Glomerular endothelial cell (primary cell): ENCODE measurements around the gene LRRFIP2. TPM values are rescaled to one million over a fixed set of nuclear protein-coding genes. Genes with fewer than 3 reads are reported as not detected.
"Not testable (repeated sequence)": the region's sequence is repeated elsewhere in the genome, so short reads cannot be mapped to it uniquely, and the experiment has no call there.

Experiments
- DNase-seq: peaks from one replicate; pipeline ENCODE4 v3.0.0-alpha.2; 2011; ENCODE audit warnings: low read depth, low spot score; ENCODE audit errors: extremely low read depth
- total RNA-seq: library from RNA; depleted of rRNA; stranded (reverse); fragments of >200 nt; gene quantifications from 2 replicates; pipeline ENCODE4 v1.2.3, GENCODE V29; 2015

Gene LRRFIP2
- total RNA-seq, 1 donor from 2014 or later: 57.9 TPM

- DNase-seq: no peak
These were observed 100.2 kb downstream of the LRRFIP2 start for GRCh38 chr3:37074178-37074577.

DNA sequence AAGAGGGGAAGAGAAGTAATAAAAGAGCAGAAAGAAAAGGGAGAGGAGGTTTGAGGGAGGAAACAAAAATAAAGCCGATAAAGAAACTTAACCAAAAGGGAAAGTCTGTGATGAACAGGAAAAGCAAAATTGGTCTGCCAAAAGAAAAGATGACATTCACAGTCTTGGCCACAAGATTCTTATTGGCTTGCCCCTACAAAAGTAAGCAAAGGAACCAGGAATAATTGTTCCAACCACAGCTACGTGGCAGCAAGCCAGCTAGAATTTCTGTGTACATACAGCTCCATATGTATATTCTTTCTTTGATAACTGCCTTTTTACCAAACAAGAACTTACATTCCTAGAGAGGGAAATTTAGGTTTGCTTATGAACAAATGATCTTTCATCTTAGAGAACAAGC, 101.5 kb downstream of the LRRFIP2 start:
- peak; percentile 42 for DNase-seq

DNA sequence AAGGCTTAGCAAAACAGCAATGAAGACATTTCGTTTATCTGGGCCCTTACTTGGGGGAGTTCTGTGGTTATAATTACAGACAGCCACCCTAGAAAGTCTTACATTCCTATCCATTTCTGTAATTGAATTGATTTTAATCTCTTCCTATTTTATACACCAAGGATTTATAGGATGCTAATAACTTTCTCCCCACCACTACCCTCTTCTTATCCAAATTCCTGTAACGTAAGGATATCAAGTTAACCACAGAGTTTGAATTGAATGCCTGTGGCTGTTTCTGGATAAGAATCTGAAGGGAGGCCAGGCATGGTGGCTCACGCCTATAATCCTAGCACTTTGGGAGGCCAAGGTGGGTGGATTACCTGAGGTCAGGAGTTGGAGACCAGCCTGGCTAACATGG, 102.5 kb downstream of the LRRFIP2 start:
- DNase-seq: no peak

DNA sequence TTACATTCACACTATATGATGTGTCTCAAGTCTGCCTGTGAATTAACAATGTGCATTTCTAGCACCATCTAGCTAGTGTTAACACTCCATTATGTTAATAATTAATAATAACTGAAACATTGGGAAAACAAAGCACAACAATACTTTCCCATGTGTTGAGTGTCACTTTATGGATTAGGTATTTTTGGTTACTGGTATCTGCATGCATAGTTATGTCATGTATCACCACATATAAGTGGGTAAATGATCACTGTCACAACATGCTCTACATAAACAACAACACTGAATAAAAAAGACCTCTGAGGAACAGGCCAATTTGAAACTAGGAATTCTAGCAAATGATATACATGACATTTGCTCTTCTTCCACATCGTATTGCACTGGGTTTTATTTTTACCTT, 106.4 kb downstream of the LRRFIP2 start:
- no peak for DNase-seq

GRCh38 chr3:37067577-37067976, 106.8 kb downstream of the LRRFIP2 start:
- DNase-seq: no peak

DNA sequence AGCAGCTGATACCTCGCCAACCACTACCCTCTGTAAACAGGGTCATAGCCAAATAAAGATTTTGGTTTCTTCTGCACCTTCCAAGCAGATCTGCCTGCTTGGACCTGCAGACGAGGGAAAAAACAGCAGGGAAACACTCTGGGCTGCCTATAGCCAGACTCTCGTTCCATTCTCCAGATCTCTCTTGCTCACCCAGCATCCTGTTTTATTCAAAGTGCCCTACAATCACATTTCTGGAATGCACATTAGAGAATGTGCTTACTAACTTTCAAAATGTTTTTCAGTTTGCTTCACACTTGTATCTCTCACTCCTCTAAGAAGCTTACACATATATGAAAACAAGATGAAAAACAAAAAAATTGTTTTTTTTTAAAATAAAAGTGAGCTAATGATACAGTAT, 109.6 kb downstream of the LRRFIP2 start:
- no peak for DNase-seq

GRCh38 chr3:37058117-37058516, 116.3 kb downstream of the LRRFIP2 start:
- no peak for DNase-seq

DNA sequence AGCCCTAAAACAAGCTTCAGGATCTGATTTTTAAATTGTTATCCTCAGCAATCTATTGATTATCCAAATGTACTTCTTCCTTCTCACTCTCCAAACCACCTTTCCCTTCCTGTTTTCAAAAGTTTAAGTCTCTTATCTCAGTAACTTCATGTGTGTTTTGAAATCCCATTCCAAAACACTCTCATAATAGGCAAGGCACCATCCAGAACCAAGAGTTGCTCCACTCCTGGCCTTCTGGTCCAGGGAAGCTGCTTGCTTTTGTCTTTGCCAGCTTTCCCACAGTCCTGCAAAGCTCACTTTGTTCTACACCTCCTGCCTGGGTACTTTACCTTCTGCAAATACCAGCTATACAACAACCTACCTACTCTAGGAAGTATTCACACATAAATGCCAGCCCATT, 117.6 kb downstream of the LRRFIP2 start:
- DNase-seq: no peak

- not testable (repeated sequence) for DNase-seq
These were observed 119.3 kb downstream of the LRRFIP2 start for GRCh38 chr3:37055077-37055476.

DNA sequence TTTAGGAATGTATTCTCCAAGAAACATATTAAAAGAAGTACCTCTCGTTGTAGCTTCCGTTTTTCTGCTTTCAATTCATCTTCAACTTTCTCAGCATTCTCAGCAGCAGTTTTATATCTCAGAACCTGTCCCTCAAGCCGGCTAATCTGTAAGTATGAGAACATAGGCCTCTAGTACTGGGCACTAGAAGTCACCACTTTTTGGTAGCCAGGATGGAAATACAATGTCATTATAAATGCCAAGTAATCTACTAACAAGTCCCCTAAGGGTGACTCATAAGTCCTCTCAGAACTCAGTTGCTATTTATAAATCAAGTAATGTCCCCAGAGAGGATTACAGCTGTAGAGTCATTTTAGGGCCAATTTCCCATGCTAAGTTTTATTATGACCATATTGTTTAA, 120.0 kb downstream of the LRRFIP2 start:
- DNase-seq: no peak

- no peak for DNase-seq
These were observed 120.6 kb downstream of the LRRFIP2 start for GRCh38 chr3:37053753-37054152.

DNA sequence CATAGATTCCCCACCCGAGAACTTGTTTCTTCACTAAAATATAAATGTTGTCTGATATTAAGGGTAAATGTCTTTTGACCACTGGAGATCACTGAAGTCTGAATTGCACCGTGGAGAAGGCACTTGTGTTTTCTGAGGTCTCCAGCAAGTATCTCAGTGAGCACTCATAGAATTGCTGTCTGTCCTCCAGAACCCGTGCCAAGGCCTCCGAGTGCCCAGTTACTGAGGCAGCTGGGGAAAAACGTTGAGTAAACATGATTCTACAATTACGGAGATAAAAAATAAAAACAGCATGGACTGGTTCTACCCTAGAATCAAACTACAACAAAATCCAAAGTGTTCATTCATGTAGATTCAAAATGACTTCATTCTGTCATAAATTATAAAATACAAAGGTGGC, 121.0 kb downstream of the LRRFIP2 start:
- no peak for DNase-seq

DNA sequence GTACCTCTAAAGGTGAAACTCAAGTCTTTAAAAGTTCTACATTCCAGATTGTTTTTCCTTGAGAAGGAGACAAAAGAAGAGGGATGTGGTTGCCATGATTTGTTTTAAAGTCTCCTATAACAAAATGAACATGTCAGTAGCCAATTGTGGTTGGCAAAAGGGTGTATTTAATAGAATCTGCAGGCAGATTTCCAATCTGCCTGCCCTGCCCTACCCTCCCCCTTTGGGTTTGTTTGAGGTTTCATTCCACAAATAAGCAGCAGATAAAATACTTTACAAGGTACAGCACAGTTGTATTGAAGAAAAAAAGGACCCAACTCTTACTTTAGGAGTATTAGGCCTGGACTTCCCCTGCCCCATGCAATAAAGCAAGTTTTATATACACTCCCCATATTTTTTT, 121.5 kb downstream of the LRRFIP2 start:
- DNase-seq: no peak

- DNase-seq: no peak
These were observed 124.1 kb downstream of the LRRFIP2 start for GRCh38 chr3:37050282-37050681.

GRCh38 chr3:37042712-37043111, 131.7 kb downstream of the LRRFIP2 start:
- DNase-seq: not testable (repeated sequence)

DNA sequence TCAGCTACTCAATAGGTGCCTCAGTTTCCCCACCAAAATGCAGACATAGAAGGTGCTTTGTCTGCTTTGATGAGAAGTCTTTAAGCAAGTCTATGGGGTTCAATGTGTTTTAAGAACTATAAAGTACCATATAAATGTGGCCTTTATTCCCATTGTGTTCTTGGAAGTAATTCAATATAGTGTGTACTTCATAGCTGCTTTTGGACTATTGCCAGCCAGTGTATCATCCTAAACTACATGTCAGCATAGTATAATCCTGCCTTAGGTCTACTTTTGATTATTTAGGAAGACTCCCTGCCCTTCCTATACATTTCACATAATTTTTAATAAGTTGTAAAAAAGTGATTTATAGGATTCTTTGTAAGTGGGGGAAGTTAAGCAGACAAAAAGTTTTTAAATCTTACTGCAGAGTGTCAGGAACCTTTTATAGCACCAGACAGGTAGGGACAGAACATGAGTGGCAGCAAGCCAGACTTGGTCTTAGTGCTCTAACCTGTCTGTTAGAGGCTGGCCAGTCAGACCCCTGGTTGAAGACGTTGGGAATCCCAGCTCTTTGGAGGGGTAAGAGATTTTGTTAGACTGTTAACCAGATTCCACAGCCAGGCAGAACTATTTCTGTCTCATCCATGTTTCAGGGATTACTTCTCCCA, 132.7 kb downstream of the LRRFIP2 start:
- DNase-seq: no peak

- DNase-seq: no peak
These were observed 134.2 kb downstream of the LRRFIP2 start for GRCh38 chr3:37040231-37040630.

- DNase-seq: no peak
These were observed 135.1 kb downstream of the LRRFIP2 start for GRCh38 chr3:37039161-37039846.

GRCh38 chr3:37037352-37037751, 137.0 kb downstream of the LRRFIP2 start:
- DNase-seq: no peak

DNA sequence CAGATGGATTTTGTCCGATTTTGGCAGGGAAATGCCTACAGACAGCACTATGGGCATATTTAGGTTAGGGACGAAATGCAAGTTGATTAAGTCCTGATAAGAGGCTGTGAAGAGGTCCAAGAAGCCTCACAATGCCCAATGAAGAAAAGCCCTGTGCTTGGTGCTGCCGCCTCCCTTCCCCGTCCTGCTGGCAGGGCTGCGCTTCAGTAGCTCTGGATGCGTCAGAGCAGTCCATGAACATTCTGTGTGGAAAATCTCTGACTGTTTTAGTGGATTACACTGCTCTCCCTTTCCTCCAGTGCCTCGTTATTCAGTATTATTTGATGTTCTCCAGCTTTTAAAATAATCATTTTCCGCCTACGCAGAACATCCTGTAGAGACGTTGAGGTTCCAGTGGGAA, 141.4 kb downstream of the LRRFIP2 start:
- DNase-seq: no peak

- no peak for DNase-seq
These were observed 143.2 kb downstream of the LRRFIP2 start for GRCh38 chr3:37031096-37031682.

GRCh38 chr3:37030588-37030987, 143.8 kb downstream of the LRRFIP2 start:
- DNase-seq: no peak
